Fibroblast of lung (primary cell): ENCODE results near the gene PCDHA2.

Experiments used
- EZH2 ChIP-seq: IDR thresholded peaks from 2 replicates; pipeline ENCODE4 v1.5.1; 2012; ENCODE audit warnings: low read length, control low read depth, mild to moderate bottlenecking; ENCODE audit errors: missing control alignments
- TF ChIP-seq, protein P1 (sequence below), 2 donors: IDR thresholded peaks in 1 of 2; conservative IDR thresholded peaks in 1 of 2; 1 replicate in 1 of 2; 2 replicates in 1 of 2; pipeline ENCODE4 v1.5.1; 2011 to 2012; ENCODE audit warnings: low read length in 2 of 2, control low read depth in 1 of 2, inconsistent platforms in 1 of 2, low read depth in 1 of 2, mild to moderate bottlenecking in 1 of 2

DNA sequence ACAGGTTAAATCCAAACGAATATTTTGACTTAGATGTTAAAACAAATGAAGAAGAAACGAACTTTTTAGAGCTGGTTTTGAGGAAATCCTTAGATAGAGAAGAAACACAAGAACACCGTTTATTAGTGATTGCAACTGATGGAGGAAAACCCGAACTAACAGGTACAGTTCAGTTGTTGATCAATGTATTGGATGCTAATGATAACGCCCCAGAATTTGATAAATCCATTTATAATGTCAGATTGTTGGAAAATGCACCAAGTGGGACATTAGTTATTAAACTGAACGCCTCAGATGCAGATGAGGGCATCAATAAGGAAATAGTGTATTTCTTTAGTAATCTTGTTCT, 27.6 kb downstream of the PCDHA2 start:
- TF ChIP-seq, protein P1, sequence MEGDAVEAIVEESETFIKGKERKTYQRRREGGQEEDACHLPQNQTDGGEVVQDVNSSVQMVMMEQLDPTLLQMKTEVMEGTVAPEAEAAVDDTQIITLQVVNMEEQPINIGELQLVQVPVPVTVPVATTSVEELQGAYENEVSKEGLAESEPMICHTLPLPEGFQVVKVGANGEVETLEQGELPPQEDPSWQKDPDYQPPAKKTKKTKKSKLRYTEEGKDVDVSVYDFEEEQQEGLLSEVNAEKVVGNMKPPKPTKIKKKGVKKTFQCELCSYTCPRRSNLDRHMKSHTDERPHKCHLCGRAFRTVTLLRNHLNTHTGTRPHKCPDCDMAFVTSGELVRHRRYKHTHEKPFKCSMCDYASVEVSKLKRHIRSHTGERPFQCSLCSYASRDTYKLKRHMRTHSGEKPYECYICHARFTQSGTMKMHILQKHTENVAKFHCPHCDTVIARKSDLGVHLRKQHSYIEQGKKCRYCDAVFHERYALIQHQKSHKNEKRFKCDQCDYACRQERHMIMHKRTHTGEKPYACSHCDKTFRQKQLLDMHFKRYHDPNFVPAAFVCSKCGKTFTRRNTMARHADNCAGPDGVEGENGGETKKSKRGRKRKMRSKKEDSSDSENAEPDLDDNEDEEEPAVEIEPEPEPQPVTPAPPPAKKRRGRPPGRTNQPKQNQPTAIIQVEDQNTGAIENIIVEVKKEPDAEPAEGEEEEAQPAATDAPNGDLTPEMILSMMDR (conservative IDR thresholded peaks at IDR 0.05 in 1 of 2, IDR thresholded peaks at IDR 0.05 in 1 of 2; ENCODE audit: low read depth in 1 of 2, low read length in 2 of 2), result no peak
- TF ChIP-seq EZH2, result no peak
